NOMO-1 treated with DMSO at 0.1 percent for 48 hours (cell line): ENCODE measurements around the gene PLPP7.
"Not testable (repeated sequence)": the region's sequence is repeated elsewhere in the genome, so short reads cannot be mapped to it uniquely, and the experiment has no call there.

Source experiments
- DNase-seq: peaks from one replicate; lab custom pipeline; 2025; ENCODE audit not compliant: unreplicated experiment; lab: John Stamatoyannopoulos, UW

The PLPP7 gene

GRCh38 chr9:131324736-131325679, 35.5 kb downstream of the PLPP7 start:
- no peak for DNase-seq

GRCh38 chr9:131329241-131329641, 39.7 kb downstream of the PLPP7 start:
- DNase-seq, result no peak

GRCh38 chr9:131330814-131331600, 41.5 kb downstream of the PLPP7 start:
- DNase-seq, result no peak

- not testable (repeated sequence) for DNase-seq
Observed at GRCh38 chr9:131331996-131332395, 42.5 kb downstream of the PLPP7 start.

- DNase-seq, result no peak
Observed at GRCh38 chr9:131333771-131334628, 44.5 kb downstream of the PLPP7 start.

- no peak for DNase-seq
Observed at GRCh38 chr9:131334629-131335367, 45.3 kb downstream of the PLPP7 start.

GRCh38 chr9:131335368-131335755, 45.8 kb downstream of the PLPP7 start:
- no peak for DNase-seq

GRCh38 chr9:131337131-131337848, 47.8 kb downstream of the PLPP7 start:
- DNase-seq, result no peak

- not testable (repeated sequence) for DNase-seq
Observed at GRCh38 chr9:131339212-131339611, 49.7 kb downstream of the PLPP7 start.

- not testable (repeated sequence) for DNase-seq
Observed at GRCh38 chr9:131344931-131345535, 55.5 kb downstream of the PLPP7 start.

GRCh38 chr9:131346559-131346958, 57.0 kb downstream of the PLPP7 start:
- no peak for DNase-seq

- no peak for DNase-seq
Observed at GRCh38 chr9:131347376-131348020, 58.0 kb downstream of the PLPP7 start.

GRCh38 chr9:131348631-131349521, 59.4 kb downstream of the PLPP7 start:
- DNase-seq, result no peak

- DNase-seq, result no peak
Observed at GRCh38 chr9:131349522-131349880, 60.0 kb downstream of the PLPP7 start.

GRCh38 chr9:131349881-131350563, 60.5 kb downstream of the PLPP7 start:
- DNase-seq, result peak; percentile 86

- DNase-seq, result peak; percentile 73
Observed at GRCh38 chr9:131356479-131356878, 67.0 kb downstream of the PLPP7 start.

GRCh38 chr9:131358556-131358955, 69.0 kb downstream of the PLPP7 start:
- no peak for DNase-seq
